T-helper 17 cell (primary cell): ENCODE measurements around the gene SESN2. TPM values are rescaled to one million over a fixed set of nuclear protein-coding genes. Genes with fewer than 3 reads are reported as not detected.

Experiments
- total RNA-seq, 4 donors: library from RNA in 2 of 4; stranded (reverse) in 2 of 4; gene quantifications; one replicate each; pipeline ENCODE4 v1.2.3 and lab custom pipeline; 2022 to 2026

SESN2 gene
- total RNA-seq, 2 donors from 2014 or later: 16.6 to 35.3 TPM

Other genes with a start within 250 kb of the SESN2 start
- 10 to 100 TPM; 12.5 to 13.8 TPM for gene EYA3, start 170.9 kb upstream of the SESN2 start, total RNA-seq
- gene PTAFR, start 82.8 kb upstream of the SESN2 start, total RNA-seq: 1 to 10 TPM; 2.4 to 2.9 TPM
- gene DNAJC8, start 26.5 kb upstream of the SESN2 start, total RNA-seq: 10 to 100 TPM; 52.1 to 58.4 TPM
- gene ATP5IF1, start 23.4 kb upstream of the SESN2 start, total RNA-seq: 10 to 100 TPM; 75.6 to 83.7 TPM
- gene MED18, start 69.5 kb downstream of the SESN2 start, total RNA-seq: 1 to 10 TPM; 4.6 to 4.7 TPM
- gene PHACTR4, start 110.2 kb downstream of the SESN2 start, total RNA-seq: 10 to 100 TPM; 20.9 to 23.9 TPM
- 10 to 100 TPM; 10.7 to 15.1 TPM for gene RCC1, start 246.5 kb downstream of the SESN2 start, total RNA-seq